OCI-LY3 (cell line): ENCODE measurements around the gene SREK1.

Experiments used
- EZH2phosphoT487 ChIP-seq: fragments of 200-600 bp; shearing (Covaris generic); IDR thresholded peaks from 2 replicates; pipeline ENCODE4 v1.6.1; 2018; ENCODE audit warnings: antibody characterized with exemption, mixed run types, low read depth
- TF ChIP-seq, protein P1 (sequence below): fragments of 200-600, 300-600 bp; sonication (generic); IDR thresholded peaks from 2 replicates; pipeline ENCODE4 v1.5.1; 2014; ENCODE audit warnings: antibody characterized with exemption, low read length, low read depth

DNA sequence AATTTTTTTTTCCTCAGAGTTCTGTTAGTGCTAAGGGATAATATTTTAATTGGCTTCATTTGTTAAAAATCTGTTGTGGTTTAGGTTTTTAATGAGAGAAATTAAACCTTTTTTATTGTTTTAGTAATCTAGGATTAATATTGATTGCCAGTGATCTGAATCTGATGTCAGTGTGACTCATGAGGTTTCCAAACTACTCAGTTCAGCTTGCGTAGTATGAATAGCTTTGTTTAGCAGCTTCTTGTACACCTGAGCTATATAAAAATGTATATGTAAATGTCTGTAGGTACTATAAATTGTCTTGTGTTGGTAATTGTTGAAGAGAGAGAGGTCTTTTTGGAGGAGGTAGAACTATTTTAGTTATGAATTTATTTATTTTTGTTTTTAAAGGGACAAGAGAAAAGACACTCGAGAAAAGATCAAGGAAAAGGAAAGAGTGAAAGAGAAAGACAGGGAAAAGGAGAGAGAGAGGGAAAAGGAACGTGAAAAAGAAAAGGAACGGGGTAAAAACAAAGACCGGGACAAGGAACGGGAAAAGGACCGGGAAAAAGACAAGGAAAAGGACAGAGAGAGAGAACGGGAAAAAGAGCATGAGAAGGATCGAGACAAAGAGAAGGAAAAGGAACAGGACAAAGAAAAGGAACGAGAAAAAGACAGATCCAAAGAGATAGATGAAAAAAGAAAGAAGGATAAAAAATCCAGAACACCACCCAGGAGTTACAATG is 26.3 kb downstream of the SREK1 start:
- TF ChIP-seq, protein P1, sequence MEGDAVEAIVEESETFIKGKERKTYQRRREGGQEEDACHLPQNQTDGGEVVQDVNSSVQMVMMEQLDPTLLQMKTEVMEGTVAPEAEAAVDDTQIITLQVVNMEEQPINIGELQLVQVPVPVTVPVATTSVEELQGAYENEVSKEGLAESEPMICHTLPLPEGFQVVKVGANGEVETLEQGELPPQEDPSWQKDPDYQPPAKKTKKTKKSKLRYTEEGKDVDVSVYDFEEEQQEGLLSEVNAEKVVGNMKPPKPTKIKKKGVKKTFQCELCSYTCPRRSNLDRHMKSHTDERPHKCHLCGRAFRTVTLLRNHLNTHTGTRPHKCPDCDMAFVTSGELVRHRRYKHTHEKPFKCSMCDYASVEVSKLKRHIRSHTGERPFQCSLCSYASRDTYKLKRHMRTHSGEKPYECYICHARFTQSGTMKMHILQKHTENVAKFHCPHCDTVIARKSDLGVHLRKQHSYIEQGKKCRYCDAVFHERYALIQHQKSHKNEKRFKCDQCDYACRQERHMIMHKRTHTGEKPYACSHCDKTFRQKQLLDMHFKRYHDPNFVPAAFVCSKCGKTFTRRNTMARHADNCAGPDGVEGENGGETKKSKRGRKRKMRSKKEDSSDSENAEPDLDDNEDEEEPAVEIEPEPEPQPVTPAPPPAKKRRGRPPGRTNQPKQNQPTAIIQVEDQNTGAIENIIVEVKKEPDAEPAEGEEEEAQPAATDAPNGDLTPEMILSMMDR, result no peak
- TF ChIP-seq EZH2phosphoT487, result no peak
